Stimulated activated CD8-positive, alpha-beta memory T cell treated with anti-CD3 and anti-CD28 coated beads, Interleukin-4, amount 100 ng/mL, for 48 hours (primary cell): ENCODE results near the gene CRKL.

Source experiments
- DNase-seq: peaks from one replicate; pipeline ENCODE4 v3.0.0-alpha.2; 2020

Gene CRKL

GRCh38 chr22:20997536-20998257 is 80.5 kb downstream of the CRKL start:
- no peak for DNase-seq

- no peak for DNase-seq
These were observed 81.5 kb downstream of the CRKL start for GRCh38 chr22:20998411-20999336.

- DNase-seq, result no peak
These were observed 82.4 kb downstream of the CRKL start for GRCh38 chr22:20999350-21000206.

GRCh38 chr22:21000207-21000986 is 83.2 kb downstream of the CRKL start:
- peak; percentile 34 for DNase-seq

- no peak for DNase-seq
These were observed 83.9 kb downstream of the CRKL start for GRCh38 chr22:21000987-21001600.

- DNase-seq, result peak; percentile 97
These were observed 84.6 kb downstream of the CRKL start, which contains the start of gene THAP7 for GRCh38 chr22:21001601-21002325. TSS of gene THAP7 (minus strand) at chr22:21002118. CDS start at chr22:21001911, 207 bp downstream.
